Calu3 (cell line): Measurements from ENCODE around the gene TBC1D9. TPM values are rescaled to one million over a fixed set of nuclear protein-coding genes. Genes with fewer than 3 reads are reported as not detected.

ENCODE experiments used
- BruUV-seq: library from RNA; stranded (reverse); fragments of 400-500 nt; replicated peaks from 2 replicates; lab custom pipeline; 2021; lab: Mats Ljungman, UMichigan
- CTCF ChIA-PET: fragments of 300-600 bp; sonication (Branson Sonifier 250); formaldehyde crosslinking; loops from one replicate; lab custom pipeline; 2022; ENCODE audit warnings: antibody characterized with exemption; lab: Charles Lee
- DNase-seq: peaks from one replicate; pipeline ENCODE4 v3.0.0; 2022
- H3K27ac Mint-ChIP-seq: one replicate; pipeline ENCODE4 v1.8.0; 2022; ENCODE audit warnings: mixed read lengths; ENCODE audit not compliant: unreplicated experiment
- H3K27me3 Mint-ChIP-seq: one replicate; pipeline ENCODE4 v1.8.0; 2022; ENCODE audit warnings: mixed read lengths; ENCODE audit not compliant: unreplicated experiment
- H3K36me3 Mint-ChIP-seq: one replicate; pipeline ENCODE4 v1.8.0; 2022; ENCODE audit warnings: mild to moderate bottlenecking, moderate library complexity, mixed read lengths; ENCODE audit not compliant: insufficient read depth, unreplicated experiment
- H3K4me1 Mint-ChIP-seq: one replicate; pipeline ENCODE4 v1.8.0; 2022; ENCODE audit warnings: mild to moderate bottlenecking, low read depth, mixed read lengths; ENCODE audit not compliant: unreplicated experiment
- H3K4me3 Mint-ChIP-seq: one replicate; pipeline ENCODE4 v1.8.0; 2022; ENCODE audit warnings: mild to moderate bottlenecking, low read depth, moderate library complexity, mixed read lengths; ENCODE audit not compliant: unreplicated experiment
- H3K9me3 Mint-ChIP-seq: one replicate; pipeline ENCODE4 v1.8.0; 2022; ENCODE audit warnings: low read depth, mixed read lengths; ENCODE audit not compliant: unreplicated experiment
- CTCF ChIP-seq: fragments of 200-600 bp; IDR thresholded peaks from one replicate; pipeline ENCODE4 v1.8.0; 2022; ENCODE audit warnings: antibody characterized with exemption; ENCODE audit not compliant: unreplicated experiment
- intact Hi-C: fragments of 100-400 bp; cut with micrococcal nuclease; formaldehyde crosslinking; loops from one replicate; pipeline ENCODE4 v1.10.0; 2022; ENCODE audit not compliant: unreplicated experiment
- total RNA-seq: library from RNA; stranded (reverse); gene quantifications from 2 replicates; pipeline ENCODE4 v1.2.3, GENCODE V29; 2022

Gene TBC1D9
- total RNA-seq, 1 experiment from 2014 or later = 9.4 TPM

- no peak for TF ChIP-seq CTCF
- Mint-ChIP-seq H3K27ac (no peak overlapping the region), H3K4me1 (no peaks in the 10 kb centered on the region), H3K4me3 (no peak overlapping the region), H3K9me3 (no peaks in the 10 kb centered on the region), H3K36me3 (no peaks in the 10 kb centered on the region), H3K27me3 (peaks cover 22% of the 10 kb centered on the region)
- BruUV-seq = no TSS peak
- intact Hi-C loops = no loop called here
- CTCF ChIA-PET = no interaction called here
- DNase-seq = no peak
Observed at GRCh38 chr4:140799686-140800225, 43.6 kb upstream of the TBC1D9 start.

- no peak for DNase-seq
- intact Hi-C loops = no loop called here
- Mint-ChIP-seq H3K36me3 (no peaks in the 10 kb centered on the region), H3K4me1 (no peaks in the 10 kb centered on the region), H3K27me3 (peaks cover 13% of the 10 kb centered on the region), H3K4me3 (no peak overlapping the region), H3K27ac (no peak overlapping the region), H3K9me3 (no peaks in the 10 kb centered on the region)
- BruUV-seq = no TSS peak
- TF ChIP-seq CTCF = no peak
- CTCF ChIA-PET = no interaction called here
Observed at GRCh38 chr4:140793291-140793690, 37.1 kb upstream of the TBC1D9 start.

- peaks cover 34% of the 10 kb centered on the region for H3K27me3 Mint-ChIP-seq
- no peaks in the 10 kb centered on the region for H3K9me3 Mint-ChIP-seq
- no peak overlapping the region for H3K4me3 Mint-ChIP-seq
- H3K27ac Mint-ChIP-seq = no peak overlapping the region
- CTCF ChIA-PET = no interaction called here
- BruUV-seq = no TSS peak
- no peaks in the 10 kb centered on the region for H3K4me1 Mint-ChIP-seq
- no peak for DNase-seq
- intact Hi-C loops = no loop called here
- TF ChIP-seq CTCF = no peak
- no peaks in the 10 kb centered on the region for H3K36me3 Mint-ChIP-seq
Observed at GRCh38 chr4:140790765-140791164, 34.6 kb upstream of the TBC1D9 start.

- H3K27ac Mint-ChIP-seq = no peak overlapping the region
- intact Hi-C loops = no loop called here
- H3K36me3 Mint-ChIP-seq = no peaks in the 10 kb centered on the region
- no TSS peak for BruUV-seq
- H3K4me3 Mint-ChIP-seq = no peak overlapping the region
- TF ChIP-seq CTCF = no peak
- H3K4me1 Mint-ChIP-seq = no peaks in the 10 kb centered on the region
- no peak for DNase-seq
- H3K27me3 Mint-ChIP-seq = peaks cover 40% of the 10 kb centered on the region
- H3K9me3 Mint-ChIP-seq = no peaks in the 10 kb centered on the region
- CTCF ChIA-PET = no interaction called here
Observed at GRCh38 chr4:140790171-140790570, 34.0 kb upstream of the TBC1D9 start.
